Vagina (tissue), 2 donors: ENCODE data around the gene TNIK. TPM values are rescaled to one million over a fixed set of nuclear protein-coding genes. Genes with fewer than 3 reads are reported as not detected.

ENCODE experiments used
- DNase-seq, 2 donors: peaks; one replicate each; pipeline ENCODE4 v3.0.0-alpha.2; 2017; ENCODE audit errors: extremely low spot score in 2 of 2
- H3K27ac ChIP-seq: fragments of 200-600 bp; sonication (generic); one replicate; pipeline ENCODE4 v1.5.1; 2019
- H3K27me3 ChIP-seq: fragments of 200-600 bp; sonication (generic); one replicate; pipeline ENCODE4 v1.5.1; 2019
- H3K36me3 ChIP-seq, 2 donors: fragments of 200-600 bp; sonication (generic); one replicate each; pipeline ENCODE4 v1.5.1; 2017 to 2019
- H3K4me1 ChIP-seq: fragments of 200-600 bp; sonication (generic); one replicate; pipeline ENCODE4 v1.5.1; 2019
- H3K4me3 ChIP-seq, 2 donors: fragments of 200-600 bp; sonication (generic); 1 replicate in 1 of 2; 2 replicates in 1 of 2; pipeline ENCODE4 v1.5.1; 2016 to 2019
- H3K9me3 ChIP-seq: fragments of 200-600 bp; sonication (generic); one replicate; pipeline ENCODE4 v1.5.1; 2019
- CTCF ChIP-seq, 3 experiments: fragments of 450-650 bp in 2 of 3; fragments of 200-600 bp in 1 of 3; sonication (generic) in 1 of 3; IDR thresholded peaks; one replicate each; pipeline ENCODE4 v1.5.1; 2017 to 2019; ENCODE audit warnings: antibody characterized with exemption in 3 of 3, mild to moderate bottlenecking in 2 of 3, moderate library complexity in 2 of 3
- POLR2A ChIP-seq, 2 donors: fragments of 450-650 bp; IDR thresholded peaks; one replicate each; pipeline ENCODE4 v1.6.1; 2017; ENCODE audit warnings: antibody characterized with exemption in 2 of 2, mild to moderate bottlenecking in 2 of 2, moderate library complexity in 2 of 2
- POLR2AphosphoS5 ChIP-seq, 2 donors: sonication (generic); formaldehyde crosslinking; IDR thresholded peaks; one replicate each; pipeline ENCODE4 v1.9.0; 2017; ENCODE audit warnings: antibody characterized with exemption in 2 of 2, mild to moderate bottlenecking in 2 of 2, low read depth in 1 of 2; ENCODE audit not compliant: insufficient read depth in 1 of 2
- intact Hi-C: fragments of 100-400 bp; cut with DNase I; formaldehyde crosslinking; loops from one replicate; pipeline ENCODE4 v1.15.1; 2023
- total RNA-seq: library from RNA; depleted of rRNA; stranded (reverse); fragments of >200 nt; gene quantifications from one replicate; pipeline ENCODE4 v1.2.3, GENCODE V29; 2016

Gene TNIK
- total RNA-seq, 1 donor from 2014 or later, result 5.9 TPM

GRCh38 chr3:171116824-171117395 lies 343.3 kb downstream of the TNIK start:
- intact Hi-C loops, result no loop called here
- Histone ChIP-seq H3K4me3 (no peak overlapping the region), H3K9me3 (no peaks in the 10 kb centered on the region), H3K27me3 (no peaks in the 10 kb centered on the region), H3K4me1 (peaks cover 15% of the 10 kb centered on the region), H3K36me3 (no peaks in the 10 kb centered on the region), H3K27ac (no peak overlapping the region)
- no peak for TF ChIP-seq CTCF (IDR thresholded peaks at IDR 0.05)
- TF ChIP-seq POLR2A (IDR thresholded peaks at IDR 0.05), result no peak
- no peak for TF ChIP-seq POLR2AphosphoS5 (IDR thresholded peaks at IDR 0.05; ENCODE audit: insufficient read depth in 1 of 2, low read depth in 1 of 2)
- DNase-seq, result no peak

GRCh38 chr3:171116365-171116764 lies 343.8 kb downstream of the TNIK start:
- DNase-seq, result no peak
- Histone ChIP-seq H3K27me3 (no peaks in the 10 kb centered on the region), H3K4me3 (no peak overlapping the region), H3K4me1 (peaks cover 15% of the 10 kb centered on the region), H3K9me3 (no peaks in the 10 kb centered on the region), H3K27ac (no peak overlapping the region), H3K36me3 (no peaks in the 10 kb centered on the region)
- no peak for TF ChIP-seq POLR2AphosphoS5 (IDR thresholded peaks at IDR 0.05; ENCODE audit: insufficient read depth in 1 of 2, low read depth in 1 of 2)
- no peak for TF ChIP-seq CTCF (IDR thresholded peaks at IDR 0.05)
- no peak for TF ChIP-seq POLR2A (IDR thresholded peaks at IDR 0.05)
- intact Hi-C loops, result no loop called here

- peaks cover 15% of the 10 kb centered on the region for H3K4me1 ChIP-seq
- H3K27me3 ChIP-seq, result no peaks in the 10 kb centered on the region
- TF ChIP-seq POLR2AphosphoS5 (IDR thresholded peaks at IDR 0.05; ENCODE audit: insufficient read depth in 1 of 2, low read depth in 1 of 2), result no peak
- TF ChIP-seq CTCF (IDR thresholded peaks at IDR 0.05), result no peak
- no peak for TF ChIP-seq POLR2A (IDR thresholded peaks at IDR 0.05)
- H3K4me3 ChIP-seq, result no peak overlapping the region
- H3K27ac ChIP-seq, result no peak overlapping the region
- DNase-seq, result no peak
- no peaks in the 10 kb centered on the region for H3K9me3 ChIP-seq
- no peaks in the 10 kb centered on the region for H3K36me3 ChIP-seq
- intact Hi-C loops, result no loop called here
These were observed 344.5 kb downstream of the TNIK start for GRCh38 chr3:171115667-171116066.

GRCh38 chr3:171113716-171114115 lies 346.5 kb downstream of the TNIK start:
- H3K4me3 ChIP-seq, result no peak overlapping the region
- no peak for DNase-seq
- H3K36me3 ChIP-seq, result no peaks in the 10 kb centered on the region
- no peaks in the 10 kb centered on the region for H3K9me3 ChIP-seq
- no peaks in the 10 kb centered on the region for H3K27me3 ChIP-seq
- no peak for TF ChIP-seq POLR2AphosphoS5 (IDR thresholded peaks at IDR 0.05; ENCODE audit: insufficient read depth in 1 of 2, low read depth in 1 of 2)
- TF ChIP-seq POLR2A (IDR thresholded peaks at IDR 0.05), result no peak
- TF ChIP-seq CTCF (IDR thresholded peaks at IDR 0.05), result no peak
- intact Hi-C loops, result no loop called here
- no peak overlapping the region for H3K27ac ChIP-seq
- H3K4me1 ChIP-seq, result peaks cover 15% of the 10 kb centered on the region

GRCh38 chr3:171110715-171111114 lies 349.5 kb downstream of the TNIK start:
- no peak for DNase-seq
- Histone ChIP-seq H3K4me1 (peaks cover 1% of the 10 kb centered on the region), H3K36me3 (no peaks in the 10 kb centered on the region), H3K27me3 (no peaks in the 10 kb centered on the region), H3K4me3 (no peak overlapping the region), H3K9me3 (no peaks in the 10 kb centered on the region), H3K27ac (no peak overlapping the region)
- intact Hi-C loops, result no loop called here
- TF ChIP-seq POLR2AphosphoS5 (IDR thresholded peaks at IDR 0.05; ENCODE audit: insufficient read depth in 1 of 2, low read depth in 1 of 2) (no peak), CTCF (IDR thresholded peaks at IDR 0.05) (no peak), POLR2A (IDR thresholded peaks at IDR 0.05) (no peak)
